NCI-H2171 treated with DMSO at 0.1 percent for 48 hours (cell line): ENCODE data around the gene FGGY.
"Not testable (repeated sequence)": the region's sequence is repeated elsewhere in the genome, so short reads cannot be mapped to it uniquely, and the experiment has no call there.

Experiments
- DNase-seq: peaks from one replicate; lab custom pipeline; 2025; lab: John Stamatoyannopoulos, UW

The FGGY gene

DNA sequence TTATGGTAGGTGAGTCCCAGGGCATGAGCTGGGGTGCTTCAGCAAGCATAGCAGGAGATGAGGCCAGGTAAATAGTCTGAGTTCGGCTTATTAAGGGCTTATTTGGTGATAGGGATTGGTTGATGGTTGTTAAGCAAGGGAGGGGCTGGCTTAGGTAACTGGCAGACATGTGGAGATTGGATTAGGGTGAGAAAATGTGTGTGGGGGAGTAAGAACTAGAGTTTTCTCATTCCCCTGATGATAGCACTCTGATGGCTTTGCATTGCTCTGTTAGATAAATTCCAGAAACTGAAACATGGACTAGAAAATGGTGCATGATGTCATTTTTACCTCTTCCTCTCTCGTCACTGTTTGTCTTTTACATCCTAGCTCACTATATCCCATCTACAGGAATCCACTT, 53.6 kb downstream of the FGGY start:
- no peak for DNase-seq

DNA sequence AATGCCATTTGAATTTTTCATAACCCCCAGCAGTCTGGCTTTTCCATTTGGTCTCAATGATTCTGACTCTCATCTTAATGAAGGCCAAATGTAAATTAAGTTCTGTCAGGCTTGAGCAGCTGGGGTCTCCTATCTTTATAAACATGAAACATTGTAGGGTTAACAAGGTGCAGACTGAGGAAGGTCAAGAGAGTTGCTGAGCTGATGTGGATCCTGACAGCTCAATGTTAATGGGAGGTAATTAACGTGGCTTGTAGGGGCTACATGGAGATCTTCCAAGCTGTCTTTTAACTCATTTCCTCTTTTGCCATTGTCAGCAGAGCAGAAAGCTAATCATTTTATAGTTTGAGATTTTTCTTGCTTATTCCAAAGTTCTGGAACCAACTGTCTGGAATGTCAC, 55.2 kb downstream of the FGGY start:
- DNase-seq = no peak

DNA sequence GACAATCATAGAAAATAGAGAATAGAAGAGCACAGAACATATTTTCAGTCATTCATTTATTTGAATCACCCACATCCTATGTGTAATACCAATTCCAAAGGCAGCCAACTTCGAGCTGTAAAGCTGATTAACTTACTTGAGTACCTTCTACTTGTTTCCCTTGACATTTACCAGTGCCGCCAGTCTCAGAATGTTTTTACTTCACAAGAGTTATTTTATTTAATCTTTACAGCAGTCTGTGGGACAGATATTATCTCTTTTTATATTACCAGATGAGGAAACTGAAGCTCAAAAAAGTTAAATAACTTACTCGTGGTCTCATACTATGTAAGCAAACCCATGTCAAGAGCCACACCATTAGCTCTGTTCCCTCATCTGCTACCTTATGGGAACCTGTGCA, 56.6 kb downstream of the FGGY start:
- DNase-seq = no peak

DNA sequence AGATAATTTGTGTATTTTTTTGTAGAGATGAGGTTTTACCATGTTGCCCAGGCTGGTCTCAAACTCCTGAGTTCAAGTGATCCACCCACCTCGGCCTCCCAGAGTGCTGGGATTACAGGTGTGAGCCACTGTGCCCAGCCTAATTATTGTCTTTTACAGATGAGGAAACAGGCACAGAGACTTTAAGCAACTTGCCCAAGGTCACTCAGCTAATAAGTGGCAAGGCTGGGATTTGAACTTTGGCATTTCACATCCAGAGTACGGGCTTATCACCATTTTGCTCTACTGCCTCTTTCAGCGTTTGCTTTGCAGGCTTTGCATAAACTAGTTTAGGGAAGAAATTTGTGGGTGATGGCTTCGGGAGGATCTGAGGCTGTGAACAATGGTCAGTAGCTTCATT, 57.3 kb downstream of the FGGY start:
- DNase-seq = not testable (repeated sequence)

DNA sequence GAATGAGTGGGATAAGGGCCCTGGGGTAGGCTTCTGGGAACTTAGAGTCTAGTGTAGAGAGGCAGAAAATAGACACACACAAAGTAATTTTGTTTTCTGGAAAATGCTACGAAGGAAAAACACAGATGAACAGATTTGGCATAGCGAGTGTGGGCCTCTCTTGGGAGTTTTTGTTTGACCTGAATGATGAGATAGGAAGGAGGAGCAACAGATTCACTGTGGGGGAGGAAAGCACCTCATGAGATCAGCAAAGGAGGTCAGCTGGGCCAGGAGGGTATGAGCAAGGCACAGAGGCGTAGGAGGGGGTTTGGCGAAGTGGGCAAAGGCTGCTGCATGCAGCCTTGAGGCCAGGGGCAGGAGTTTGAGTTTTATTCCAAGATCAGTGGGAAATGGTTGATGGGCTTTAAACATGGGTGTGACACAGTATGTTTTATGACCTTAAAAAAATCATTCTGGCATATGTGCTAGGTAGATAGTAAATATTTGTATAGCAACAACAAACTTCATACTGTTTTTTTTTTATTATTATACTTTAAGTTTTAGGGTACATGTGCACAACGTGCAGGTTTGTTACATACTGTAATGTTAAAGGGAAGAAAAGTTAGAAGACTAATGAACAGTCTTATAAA, 57.9 kb downstream of the FGGY start:
- DNase-seq = peak; percentile 50

DNA sequence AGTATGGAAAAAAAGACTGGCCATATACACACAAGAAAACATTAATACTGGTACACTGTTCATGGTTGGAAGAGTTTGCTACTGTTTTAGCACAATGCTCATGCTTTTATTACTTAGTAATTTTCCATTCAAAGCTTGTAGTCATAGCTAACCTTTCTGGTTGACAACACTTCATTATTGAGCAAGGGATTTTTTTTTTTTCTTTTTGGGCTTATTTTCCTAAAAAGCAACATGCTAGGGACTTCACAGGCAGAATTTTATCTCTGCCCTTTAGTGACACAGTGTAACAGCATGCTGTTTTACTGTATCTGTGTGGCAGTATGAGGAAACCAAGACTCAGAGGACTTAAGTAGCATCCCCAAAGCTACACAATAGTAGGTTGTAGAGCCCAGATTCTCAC, 58.5 kb downstream of the FGGY start:
- no peak for DNase-seq

DNA sequence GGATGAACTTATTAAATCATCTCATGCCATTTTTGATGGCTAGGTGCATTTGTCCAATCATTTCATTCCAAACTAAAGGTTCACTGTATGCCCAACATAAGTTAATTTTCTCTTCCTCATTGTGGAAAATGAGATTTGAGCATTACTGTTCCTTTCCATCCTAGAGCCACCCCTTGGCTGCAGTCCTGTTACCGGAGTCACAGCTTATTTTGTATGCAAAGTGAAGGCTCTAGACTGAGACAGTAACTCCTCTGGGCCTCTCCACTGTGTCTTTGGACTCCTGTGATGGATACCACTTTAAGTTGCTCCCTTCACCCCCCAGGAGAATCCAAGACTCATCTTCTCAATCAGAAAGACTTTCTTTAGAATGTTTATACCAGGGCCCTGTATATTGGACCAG, 59.7 kb downstream of the FGGY start:
- no peak for DNase-seq

DNA sequence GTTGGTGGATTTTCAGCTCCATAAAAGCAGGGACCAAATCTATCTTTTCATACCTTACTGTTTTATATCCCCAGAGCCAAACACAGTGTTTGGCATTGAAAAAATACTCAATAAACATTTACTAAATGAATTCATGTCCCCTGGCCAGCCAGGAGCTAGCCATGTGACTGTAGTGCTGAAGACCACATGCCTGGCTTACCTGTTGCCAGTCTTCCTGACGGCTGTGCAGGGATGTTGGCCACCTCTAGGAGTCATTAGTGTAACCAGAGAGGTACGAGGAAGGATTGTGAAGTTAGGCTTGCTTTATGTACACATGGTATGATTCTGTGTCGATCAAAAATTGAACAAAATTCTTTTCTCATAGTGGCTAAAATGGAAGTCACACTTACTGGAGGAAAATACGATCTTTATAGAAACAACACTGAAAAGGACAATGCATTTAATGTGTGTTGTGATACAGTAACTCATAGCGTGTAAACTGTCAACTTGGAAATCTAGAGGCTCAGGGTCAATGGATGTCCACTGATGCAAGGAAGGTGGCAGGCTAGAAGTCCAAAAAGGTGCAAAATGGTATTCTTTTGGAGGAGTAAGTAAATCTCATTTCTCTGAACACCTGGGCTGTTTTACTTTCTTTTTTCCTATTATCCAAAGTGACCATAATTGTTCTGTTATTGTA, 60.9 kb downstream of the FGGY start:
- no peak for DNase-seq

DNA sequence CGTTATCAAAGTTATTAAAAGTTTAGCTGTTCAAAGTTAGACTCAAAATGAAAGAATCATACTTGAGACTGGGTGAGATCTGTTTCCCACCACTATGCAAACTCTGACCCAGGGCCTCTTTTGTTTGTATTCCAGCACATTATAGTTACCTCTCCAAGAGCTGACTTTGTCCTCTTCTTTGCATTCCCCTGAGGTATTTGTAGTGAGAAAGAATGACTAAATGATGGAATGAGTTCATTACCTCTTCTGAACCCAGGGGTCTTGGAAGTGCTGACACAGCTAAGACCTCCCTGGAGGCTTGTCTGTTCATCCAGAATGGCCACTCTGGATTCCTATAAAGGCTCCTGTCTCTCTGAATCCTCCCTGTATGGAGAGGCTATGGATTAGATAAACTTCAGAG, 62.4 kb downstream of the FGGY start:
- DNase-seq = no peak

DNA sequence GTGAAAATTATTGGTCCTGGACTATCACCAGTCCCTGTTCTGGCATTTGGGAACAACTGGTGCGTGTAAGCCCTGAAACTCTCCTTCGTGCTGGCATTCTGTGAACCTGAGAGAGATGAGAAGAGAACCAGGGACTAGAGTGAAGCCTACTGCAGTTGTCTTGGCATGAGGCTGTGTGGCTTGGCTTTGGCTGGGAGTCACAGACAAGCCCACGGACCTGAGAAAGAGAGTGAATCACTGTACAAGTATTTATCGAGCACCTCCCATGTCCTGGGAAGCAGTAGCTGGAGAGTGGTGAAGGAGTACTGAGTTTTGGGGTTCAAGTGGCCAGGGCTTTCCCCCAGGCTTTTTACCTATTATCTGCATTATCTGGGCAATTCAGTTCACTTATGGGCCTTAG, 63.3 kb downstream of the FGGY start:
- DNase-seq = no peak

DNA sequence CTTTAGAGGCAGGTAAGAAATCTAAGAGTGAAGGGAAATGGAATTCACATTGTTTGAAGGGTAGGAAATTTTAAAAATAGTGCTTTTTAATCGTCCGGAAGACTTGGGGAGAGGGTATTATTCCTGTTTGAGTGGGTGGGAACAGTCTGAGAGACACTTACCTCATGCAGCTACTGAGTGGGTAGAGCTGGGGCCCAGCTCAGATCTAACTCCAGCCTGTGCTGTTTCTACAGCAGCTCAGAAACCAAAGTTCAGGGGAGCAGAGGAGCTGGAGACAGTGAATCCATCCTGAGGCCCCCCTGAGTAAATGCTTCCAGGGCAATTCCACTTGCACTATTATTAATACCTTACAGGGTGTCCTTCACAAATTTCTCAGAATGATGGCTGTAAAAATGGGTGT, 63.8 kb downstream of the FGGY start:
- DNase-seq = no peak

DNA sequence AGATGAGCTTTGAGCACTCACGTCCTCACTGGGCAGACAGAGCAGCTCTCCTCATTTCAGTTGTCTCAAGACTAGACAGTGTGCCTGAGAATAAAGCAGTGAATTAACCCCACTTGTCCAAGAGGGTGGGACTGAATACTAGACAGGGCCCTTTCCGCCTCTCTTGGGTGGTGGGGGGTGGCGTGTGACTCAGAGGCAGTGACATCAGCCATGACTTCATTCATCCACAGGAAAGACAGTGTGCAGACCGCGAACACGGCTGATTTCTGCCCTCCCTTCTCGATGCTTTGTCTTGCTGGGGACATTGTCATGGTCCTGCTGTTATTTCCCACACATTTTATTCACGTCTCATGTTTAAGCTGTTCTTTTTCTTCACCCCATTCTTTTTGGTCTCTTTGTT, 64.9 kb downstream of the FGGY start:
- DNase-seq = no peak

DNA sequence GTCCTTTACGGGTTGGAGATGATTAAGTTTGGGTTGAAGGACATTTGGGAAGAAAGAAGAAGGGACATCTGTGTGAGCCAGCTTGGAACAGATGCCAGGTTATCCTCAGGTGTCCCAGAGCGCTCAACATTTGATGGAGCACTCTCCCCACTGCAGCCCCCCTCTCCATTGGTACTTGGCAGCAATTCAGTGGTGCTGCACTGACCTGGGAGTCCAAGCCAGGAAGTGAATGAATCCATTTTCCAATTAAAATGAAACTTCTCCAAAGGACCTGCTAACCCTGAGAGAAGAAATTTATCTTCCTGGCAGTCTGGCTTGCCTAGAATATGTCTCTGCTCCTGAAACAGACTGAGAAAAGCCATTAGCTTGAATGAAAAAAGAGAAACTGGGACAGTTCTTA, 67.1 kb downstream of the FGGY start:
- peak; percentile 13 for DNase-seq

DNA sequence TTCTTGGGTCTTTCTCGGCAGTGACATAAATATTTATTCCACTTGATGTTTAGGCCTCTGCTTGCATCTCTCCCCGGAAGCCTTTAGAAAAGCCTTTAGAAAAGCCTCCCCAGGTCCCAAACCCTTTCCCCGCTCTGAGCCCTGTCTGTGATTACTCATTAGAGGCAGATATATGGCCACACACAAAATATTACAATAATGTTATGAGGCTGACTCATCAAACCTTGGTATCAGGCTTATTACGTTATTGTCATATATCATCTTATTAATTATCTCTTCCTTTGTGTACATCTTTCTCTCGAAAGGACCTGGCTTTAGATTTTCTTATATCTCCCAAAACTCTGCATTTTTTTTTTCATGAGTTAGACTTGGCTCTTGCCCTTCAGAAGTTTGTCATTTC, 69.5 kb downstream of the FGGY start:
- DNase-seq = no peak

DNA sequence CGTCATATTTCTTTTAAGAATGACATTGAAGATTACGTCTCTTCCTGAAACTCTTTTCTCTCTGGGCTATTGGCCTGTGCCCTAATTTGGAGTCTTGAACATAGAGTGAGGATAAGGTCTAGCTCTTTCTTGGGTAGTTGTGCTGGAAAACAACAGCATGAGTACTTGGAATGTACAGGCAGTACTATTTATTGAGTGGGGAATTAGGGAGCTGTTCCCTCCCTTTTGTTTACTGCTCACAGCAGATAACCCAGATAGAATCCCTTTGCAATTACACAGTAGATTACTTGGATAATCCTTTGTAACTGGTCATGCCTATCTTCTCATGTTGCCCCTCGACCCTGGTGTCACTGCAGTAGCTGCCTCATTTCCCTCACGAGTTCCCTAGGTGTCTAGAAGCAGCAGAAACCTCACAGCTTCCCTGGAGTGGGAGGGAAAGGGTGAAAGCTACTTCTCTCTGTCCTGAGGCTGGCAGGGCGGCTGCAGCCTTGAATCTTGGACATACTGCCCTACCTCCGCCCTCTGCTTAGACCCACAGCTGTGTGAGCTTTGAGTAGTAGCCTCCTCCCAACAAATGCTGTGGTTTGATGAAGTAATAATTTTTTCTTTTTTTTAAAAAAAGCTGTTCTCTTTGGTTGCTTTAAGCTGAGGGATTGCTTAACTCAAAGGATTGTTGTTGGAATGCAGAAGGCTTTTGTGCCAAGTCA, 70.6 kb downstream of the FGGY start:
- DNase-seq = no peak

DNA sequence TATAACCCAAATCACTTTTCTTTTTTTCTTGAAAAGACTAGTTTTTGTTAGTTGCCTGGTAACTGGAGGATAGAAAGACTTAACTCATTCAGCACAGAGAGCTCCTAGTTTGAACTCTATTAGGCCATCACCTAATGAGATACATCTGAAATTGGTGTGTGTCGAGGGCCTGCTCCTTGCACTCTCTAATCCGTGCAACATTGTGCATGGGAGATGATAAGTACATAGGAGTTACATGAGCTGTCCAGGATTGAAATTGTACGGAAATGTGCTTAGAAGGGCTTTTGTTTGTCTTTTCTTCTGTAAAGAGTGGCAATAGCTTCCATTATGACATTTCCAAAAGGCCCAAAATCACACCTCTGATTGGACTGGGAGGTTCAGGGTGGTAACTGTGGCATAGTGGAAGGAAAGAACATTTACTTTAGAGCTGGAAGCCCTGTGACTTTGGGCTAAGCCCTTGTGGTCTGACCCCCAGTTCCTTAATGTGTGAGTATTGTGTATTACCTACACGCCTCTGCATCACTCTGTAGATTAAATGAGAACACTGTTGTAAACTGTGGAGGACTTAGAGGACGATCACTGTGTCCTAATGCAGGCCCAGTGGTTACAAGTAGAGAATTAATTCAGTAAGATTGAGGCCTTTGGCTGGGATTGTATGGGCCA, 71.2 kb downstream of the FGGY start:
- DNase-seq = no peak

DNA sequence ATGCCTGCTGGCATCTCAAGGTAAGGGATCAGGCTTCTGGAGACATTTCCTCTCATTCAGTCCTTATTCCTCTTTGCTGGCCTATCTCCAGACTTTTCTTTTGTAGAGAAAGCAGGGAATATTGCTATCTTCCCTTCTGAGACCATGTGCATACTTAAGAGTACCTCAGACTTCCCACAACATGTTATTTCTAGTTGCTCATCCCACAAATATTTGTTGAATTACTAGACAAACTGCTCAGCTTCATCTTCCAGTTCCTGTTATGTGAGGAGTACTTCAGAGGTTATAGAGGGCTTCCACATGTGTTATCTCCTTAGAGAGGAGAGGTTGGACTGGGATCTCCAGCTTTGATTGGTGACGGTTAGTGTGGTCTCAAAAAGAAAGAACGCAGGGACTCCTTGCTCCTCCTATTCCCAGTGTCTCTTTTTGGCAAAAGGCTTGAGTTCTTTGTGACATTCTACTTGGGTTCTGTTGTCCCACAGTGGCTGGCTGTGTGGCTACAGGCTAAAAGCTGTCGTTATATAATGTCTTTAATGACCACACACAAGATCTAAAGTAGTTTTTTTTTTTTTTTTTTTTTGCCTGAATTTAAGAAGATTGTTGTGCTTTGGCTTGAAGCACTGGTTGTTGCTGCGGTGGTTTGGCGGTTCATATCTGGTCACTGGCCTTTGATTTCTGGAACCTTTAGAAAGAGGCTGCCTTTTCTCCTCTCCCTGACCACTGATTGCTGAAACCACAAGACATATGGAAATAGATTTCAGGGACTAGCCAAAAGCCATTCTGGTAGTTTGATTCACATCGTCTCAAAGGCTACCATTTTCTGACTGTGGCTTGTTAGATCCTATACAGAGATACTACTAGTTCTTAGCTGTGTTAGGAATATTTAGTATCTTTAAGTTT, 78.7 kb downstream of the FGGY start:
- no peak for DNase-seq

DNA sequence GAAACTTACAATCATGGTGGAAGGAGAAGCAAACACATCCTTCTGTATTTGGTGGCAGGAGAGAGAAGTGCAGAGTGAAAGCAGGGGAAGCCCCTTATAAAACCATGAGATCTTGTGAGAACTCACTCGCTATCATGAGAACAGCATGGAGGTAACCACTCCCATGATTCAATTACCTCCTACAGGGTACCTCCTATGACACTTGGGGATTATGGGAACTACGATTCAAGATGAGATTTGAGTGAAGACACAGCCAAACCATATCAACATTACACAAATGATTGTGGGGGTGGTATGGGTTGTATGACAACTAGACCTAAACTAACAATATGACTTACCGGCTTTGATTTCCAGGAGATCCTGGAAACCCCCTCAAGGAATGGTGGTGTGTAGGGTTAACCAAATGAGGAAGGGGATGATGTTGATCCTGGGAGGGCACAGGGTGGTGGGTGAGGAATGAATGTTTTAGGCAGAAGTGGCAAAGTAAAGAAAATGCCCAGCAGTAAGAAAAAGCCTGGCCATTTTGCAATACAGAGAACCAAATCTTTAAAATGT, 80.5 kb downstream of the FGGY start:
- no peak for DNase-seq

DNA sequence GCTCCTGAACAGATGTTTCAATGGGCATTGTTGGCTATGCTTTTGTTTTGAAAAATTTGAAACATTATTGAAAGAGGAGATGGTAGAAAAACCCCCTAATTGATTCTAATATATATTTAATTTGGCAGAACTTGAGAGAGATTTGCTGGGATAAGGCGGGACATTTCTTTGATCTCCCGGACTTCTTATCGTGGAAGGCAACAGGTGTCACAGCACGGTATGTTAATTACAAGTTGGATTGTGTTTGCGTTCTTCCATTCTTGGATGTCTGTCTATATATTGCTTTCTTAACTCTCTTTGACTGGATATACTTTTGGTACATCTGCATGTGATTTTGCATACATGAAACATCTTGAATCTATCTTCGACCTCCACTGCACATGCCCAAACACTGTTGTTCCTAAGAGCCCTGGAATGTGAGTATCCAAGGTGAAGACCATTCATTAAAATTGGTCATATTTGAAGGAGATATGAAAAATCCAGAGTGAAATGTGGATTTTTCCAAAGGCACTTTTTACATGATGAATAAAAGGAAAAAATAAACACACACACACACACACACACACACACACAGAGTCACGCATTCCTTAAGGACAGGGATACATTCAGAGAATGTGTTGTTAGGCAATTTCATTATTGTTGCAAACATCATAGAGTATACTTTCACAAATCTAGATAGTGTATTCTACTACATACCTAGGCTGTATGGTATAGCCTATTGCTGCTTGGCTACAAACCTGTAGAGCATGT, 81.9 kb downstream of the FGGY start:
- no peak for DNase-seq

DNA sequence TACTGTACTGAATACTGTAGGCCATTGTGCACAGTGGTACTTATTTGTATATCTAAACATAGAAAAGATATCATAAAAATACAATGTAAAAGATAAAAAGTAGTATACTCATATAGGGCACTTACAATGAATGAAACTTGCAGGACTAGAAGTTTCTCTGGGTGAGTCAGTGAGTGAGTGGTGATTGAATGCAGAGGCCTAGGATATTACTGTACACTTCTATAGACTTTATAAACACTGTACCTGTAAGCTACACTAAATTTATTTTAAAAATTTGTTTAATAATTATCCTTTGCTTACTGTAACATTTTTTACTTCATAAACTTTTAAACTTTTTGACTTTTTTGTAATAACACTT, 82.5 kb downstream of the FGGY start:
- no peak for DNase-seq

DNA sequence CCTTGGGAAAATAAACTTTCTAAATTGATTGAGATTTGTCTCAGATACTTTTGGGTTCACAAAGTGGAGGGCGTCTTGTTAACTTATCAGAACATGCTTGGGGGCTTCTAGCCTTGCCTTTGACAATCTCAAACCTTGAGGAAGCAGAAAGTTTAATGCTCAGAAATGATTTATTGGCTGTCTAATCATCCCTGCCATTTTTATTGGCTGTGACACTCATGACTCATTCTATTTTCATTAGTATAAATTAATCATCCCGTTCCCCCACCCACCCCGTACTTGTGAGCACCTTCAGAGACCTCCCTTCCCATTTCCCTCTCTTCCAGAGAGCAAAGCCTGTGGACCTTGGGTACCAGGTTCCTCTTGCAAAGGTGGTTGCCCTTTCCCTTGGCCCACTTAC, 87.1 kb downstream of the FGGY start:
- DNase-seq = no peak
